PC-9 (cell line): Measurements from ENCODE around the gene PLEKHJ1.

Source experiments
- CTCF ChIP-seq: fragments of 200-600 bp; sonication (generic); conservative IDR thresholded peaks from 2 replicates; pipeline ENCODE4 v1.6.1; 2017; ENCODE audit warnings: mixed run types, antibody characterized with exemption, mild to moderate bottlenecking, moderate library complexity
- EZH2 ChIP-seq: fragments of 200-600 bp; sonication (generic); IDR thresholded peaks from 2 replicates; pipeline ENCODE4 v1.8.0; 2017; ENCODE audit warnings: antibody characterized with exemption, low read depth

- no peak for TF ChIP-seq CTCF
- TF ChIP-seq EZH2: no peak
Observed at GRCh38 chr19:2210206-2210605, 25.9 kb downstream of the PLEKHJ1 start.
